Measurements from ENCODE around the gene ERN1. TPM values are rescaled to one million over a fixed set of nuclear protein-coding genes. Genes with fewer than 3 reads are reported as not detected.

ERN1 gene
- polyA plus RNA-seq, 1 donor (not counting 4 experiments of a cell fraction or from before 2014, with no cell fraction given), result 7.1 TPM

- H3K36me3 ChIP-seq (ENCODE audit: control insufficient read depth in 2 of 2, extremely low read depth in 1 of 2, insufficient read depth in 2 of 2, low read length in 2 of 2), result peaks cover 34 to 51% of the 10 kb centered on the region in 2 experiments
Observed at GRCh38 chr17:64056269-64057005, 73.5 kb downstream of the ERN1 start.

GRCh38 chr17:64055183-64056142 lies 74.5 kb downstream of the ERN1 start:
- FAIRE-seq (no peak), DNase-seq (ENCODE audit: low read depth, low spot score) (no peak)
- Histone ChIP-seq H3K27ac (ENCODE audit: control insufficient read depth, insufficient read depth, low read length) (no peak overlapping the region), H3K9me3 (ENCODE audit: control insufficient read depth, low read depth, low read length) (no peaks in the 10 kb centered on the region), H3K9ac (ENCODE audit: control insufficient read depth, extremely low read depth, insufficient read depth, low read length) (no peak overlapping the region), H3K9me1 (ENCODE audit: control insufficient read depth, extremely low read depth, insufficient read depth, low read length) (no peaks in the 10 kb centered on the region), H3K4me3 (ENCODE audit: control insufficient read depth in 2 of 3, extremely low read depth in 1 of 3, insufficient read depth in 2 of 3, low read depth in 1 of 3, low read length in 3 of 3) (no peak overlapping the region), H3K4me1 (ENCODE audit: control insufficient read depth, extremely low read depth, insufficient read depth, low read length) (no peaks in the 10 kb centered on the region), H3K27me3 (ENCODE audit: control insufficient read depth, extremely low read depth, insufficient read depth, low read length) (no peaks in the 10 kb centered on the region), H3K79me2 (ENCODE audit: control insufficient read depth, insufficient read depth, low read length) (no peaks in the 10 kb centered on the region), H3K4me2 (ENCODE audit: control insufficient read depth, extremely low read depth, insufficient read depth, low read depth, low read length) (no peak overlapping the region), H4K20me1 (ENCODE audit: control insufficient read depth, extremely low read depth, insufficient read depth, low read length) (no peaks in the 10 kb centered on the region), H2AFZ (ENCODE audit: control insufficient read depth, low read length) (no peak overlapping the region), H3K36me3 (ENCODE audit: control insufficient read depth in 2 of 2, extremely low read depth in 1 of 2, insufficient read depth in 2 of 2, low read length in 2 of 2) (peaks cover 38 to 55% of the 10 kb centered on the region in 2 experiments)
- dilution Hi-C loops (cut with MboI; ENCODE audit: extremely low pct_ligation_motif_present, low sequenced_read_pairs), result no loop called here
- TF ChIP-seq CTCF (optimal IDR thresholded peaks at IDR 0.05 in 1 of 3, IDR thresholded peaks at IDR 0.05 in 1 of 3, conservative IDR thresholded peaks at IDR 0.05 in 1 of 3; ENCODE audit: extremely low read depth in 1 of 3, insufficient read depth in 2 of 3, low read length in 3 of 3), result peak in 1 of 3 experiments; percentile 3
- no peak for TF ChIP-seq EZH2 (IDR thresholded peaks at IDR 0.05; ENCODE audit: low read length)

More at GRCh38 chr17:64056269-64057005, 73.5 kb downstream of the ERN1 start:
- no peak for DNase-seq (ENCODE audit: low read depth, low spot score)
- dilution Hi-C loops (cut with MboI; ENCODE audit: extremely low pct_ligation_motif_present, low sequenced_read_pairs), result no loop called here
- H3K27me3 ChIP-seq (ENCODE audit: control insufficient read depth, extremely low read depth, insufficient read depth, low read length), result no peaks in the 10 kb centered on the region
- FAIRE-seq, result no peak
- H2AFZ ChIP-seq (ENCODE audit: control insufficient read depth, low read length), result no peak overlapping the region
- peak in 1 of 3 experiments; percentile 42 for TF ChIP-seq CTCF (optimal IDR thresholded peaks at IDR 0.05 in 1 of 3, IDR thresholded peaks at IDR 0.05 in 1 of 3, conservative IDR thresholded peaks at IDR 0.05 in 1 of 3; ENCODE audit: extremely low read depth in 1 of 3, insufficient read depth in 2 of 3, low read length in 3 of 3)
- no peak for TF ChIP-seq EZH2 (IDR thresholded peaks at IDR 0.05; ENCODE audit: low read length)
- H4K20me1 ChIP-seq (ENCODE audit: control insufficient read depth, extremely low read depth, insufficient read depth, low read length), result no peaks in the 10 kb centered on the region
- no peak overlapping the region for H3K4me2 ChIP-seq (ENCODE audit: control insufficient read depth, extremely low read depth, insufficient read depth, low read depth, low read length)
- H3K9ac ChIP-seq (ENCODE audit: control insufficient read depth, extremely low read depth, insufficient read depth, low read length), result no peak overlapping the region
- peaks cover 1% of the 10 kb centered on the region for H3K4me1 ChIP-seq (ENCODE audit: control insufficient read depth, extremely low read depth, insufficient read depth, low read length)
- no peak overlapping the region for H3K27ac ChIP-seq (ENCODE audit: control insufficient read depth, insufficient read depth, low read length)
- H3K9me3 ChIP-seq (ENCODE audit: control insufficient read depth, low read depth, low read length), result no peaks in the 10 kb centered on the region
- H3K9me1 ChIP-seq (ENCODE audit: control insufficient read depth, extremely low read depth, insufficient read depth, low read length), result no peaks in the 10 kb centered on the region
- no peak overlapping the region for H3K4me3 ChIP-seq (ENCODE audit: control insufficient read depth in 2 of 3, extremely low read depth in 1 of 3, insufficient read depth in 2 of 3, low read depth in 1 of 3, low read length in 3 of 3)
- no peaks in the 10 kb centered on the region for H3K79me2 ChIP-seq (ENCODE audit: control insufficient read depth, insufficient read depth, low read length)
